SK-N-SH (cell line): ENCODE data around the gene KCNN3. TPM values are rescaled to one million over a fixed set of nuclear protein-coding genes. Genes with fewer than 3 reads are reported as not detected.

Source experiments
- CTCF ChIA-PET: fragments of 300-600, 350-600 bp; formaldehyde crosslinking; extraction: SDS; loops from one replicate; lab custom pipeline; 2021; lab: Yijun Ruan, JAX
- POLR2A ChIA-PET: fragments of 350-600 bp; sonication (Branson Sonifier 250); formaldehyde crosslinking; extraction: SDS; loops from one replicate; lab custom pipeline; 2020; ENCODE audit warnings: antibody characterized with exemption, inconsistent platforms; lab: Yijun Ruan, JAX
- DNase-seq: peaks from one replicate; pipeline ENCODE4 v3.0.0; 2012
- H2AFZ ChIP-seq: fragments of 200-600 bp; sonication (generic); 2 replicates; pipeline ENCODE4 v1.8.1; 2016; ENCODE audit warnings: antibody characterized with exemption, mild to moderate bottlenecking, low read depth
- H3F3A ChIP-seq: fragments of 200-600 bp; sonication (generic); replicated peaks from 2 replicates; pipeline ENCODE3; 2016; ENCODE audit warnings: antibody characterized with exemption, mild to moderate bottlenecking; ENCODE audit not compliant: insufficient read depth
- H3K27ac ChIP-seq, 2 experiments: fragments of 200-500 bp in 1 of 2; fragments of 200-600 bp in 1 of 2; sonication (Bioruptor generic) in 1 of 2; sonication (generic), shearing (Covaris generic) in 1 of 2; 2 replicates each; pipeline versions ENCODE4 v1.5.1 to v1.6.1; 2014 to 2016; ENCODE audit warnings: low read depth in 2 of 2, inconsistent platforms in 1 of 2, low read length in 1 of 2, mild to moderate bottlenecking in 1 of 2, mixed read lengths in 1 of 2
- H3K27me3 ChIP-seq: fragments of 200-600 bp; sonication (generic), shearing (Covaris generic); 2 replicates; pipeline ENCODE4 v1.6.1; 2016; ENCODE audit warnings: mixed run types; ENCODE audit not compliant: insufficient read depth
- H3K36me3 ChIP-seq, 2 experiments: fragments of 200-500 bp in 1 of 2; fragments of 200-600 bp in 1 of 2; sonication (Bioruptor generic) in 1 of 2; sonication (generic) in 1 of 2; replicated peaks in 1 of 2; 2 replicates each; pipeline versions ENCODE3 to v1.5.1; 2014 to 2016; ENCODE audit warnings: low read length in 1 of 2, mild to moderate bottlenecking in 1 of 2; ENCODE audit not compliant: insufficient read depth in 2 of 2, control insufficient read depth in 1 of 2
- H3K4me1 ChIP-seq, 2 experiments: fragments of 200-500 bp in 1 of 2; fragments of 200-600 bp in 1 of 2; sonication (Bioruptor generic) in 1 of 2; sonication (generic), shearing (Covaris generic) in 1 of 2; 2 replicates each; pipeline versions ENCODE4 v1.5.1 to v1.6.1; 2014 to 2016; ENCODE audit warnings: low read depth in 1 of 2, low read length in 1 of 2, mixed run types in 1 of 2; ENCODE audit not compliant: insufficient read depth in 2 of 2, control insufficient read depth in 1 of 2
- H3K4me2 ChIP-seq: fragments of 200-600 bp; sonication (generic), shearing (Covaris generic); 2 replicates; pipeline ENCODE4 v1.6.1; 2017; ENCODE audit warnings: mixed run types
- H3K4me3 ChIP-seq, 2 experiments: fragments of 200-500 bp in 1 of 2; fragments of 200-600 bp in 1 of 2; sonication (Bioruptor generic) in 1 of 2; sonication (generic), shearing (Covaris generic) in 1 of 2; 2 replicates each; pipeline versions ENCODE4 v1.5.1 to v1.8.1; 2014 to 2016; ENCODE audit warnings: low read depth in 2 of 2, inconsistent platforms in 1 of 2, low read length in 1 of 2, mild to moderate bottlenecking in 1 of 2, mixed read lengths in 1 of 2, moderate library complexity in 1 of 2
- H3K79me2 ChIP-seq: fragments of 200-600 bp; sonication (generic); 2 replicates; pipeline ENCODE4 v1.8.1; 2017; ENCODE audit warnings: mild to moderate bottlenecking; ENCODE audit not compliant: insufficient read depth
- H3K9ac ChIP-seq: fragments of 200-600 bp; sonication (generic); 2 replicates; pipeline ENCODE4 v1.6.1; 2017; ENCODE audit warnings: mixed run types
- H3K9me2 ChIP-seq: fragments of 200-600 bp; sonication (generic); 2 replicates; pipeline ENCODE4 v1.6.1; 2017; ENCODE audit warnings: mixed run types
- H3K9me3 ChIP-seq: fragments of 200-600 bp; sonication (generic); 2 replicates; pipeline ENCODE4 v1.6.1; 2017; ENCODE audit warnings: mixed run types, mild to moderate bottlenecking, moderate library complexity
- H4K20me1 ChIP-seq: fragments of 200-600 bp; sonication (generic); 2 replicates; pipeline ENCODE4 v1.6.1; 2017; ENCODE audit warnings: mild to moderate bottlenecking, mixed run types; ENCODE audit not compliant: insufficient read depth
- CHD2 ChIP-seq: fragments of 150-350 bp; IDR thresholded peaks from 2 replicates; pipeline ENCODE4 v1.6.1; 2018; ENCODE audit warnings: low read length; ENCODE audit not compliant: partially characterized antibody
- ELF1 ChIP-seq: IDR thresholded peaks from 2 replicates; pipeline ENCODE4 v1.4.0; 2012
- EP300 ChIP-seq, 2 experiments: IDR thresholded peaks; 2 replicates each; pipeline versions ENCODE4 v1.4.0 to v1.6.1; 2012; ENCODE audit warnings: borderline replicate concordance in 1 of 2, low read depth in 1 of 2, low read length in 1 of 2
- FOXJ3 ChIP-seq: sonication (generic); formaldehyde crosslinking; IDR thresholded peaks from 2 replicates; pipeline ENCODE4 v1.5.1; 2020; ENCODE audit warnings: mild to moderate bottlenecking, missing genetic modification reagents
- JUND ChIP-seq: IDR thresholded peaks from 2 replicates; pipeline ENCODE4 v1.4.0; 2012
- NFIC ChIP-seq: IDR thresholded peaks from 2 replicates; pipeline ENCODE4 v1.4.0; 2012; ENCODE audit warnings: borderline replicate concordance
- POLR2AphosphoS5 ChIP-seq: IDR thresholded peaks from 2 replicates; pipeline ENCODE4 v1.6.1; 2012; ENCODE audit warnings: low read depth, low read length
- TEAD4 ChIP-seq: IDR thresholded peaks from 2 replicates; pipeline ENCODE4 v1.4.0; 2012; ENCODE audit warnings: mild to moderate bottlenecking, borderline replicate concordance; ENCODE audit not compliant: insufficient read depth
- WGBS: methylation state at CpG from one replicate; pipeline ENCODE4 v1.1.6; 2017; ENCODE audit warnings: low lambda C conversion rate; 5-methylcytosine and 5-hydroxymethylcytosine counted together
- polyA plus RNA-seq, 3 experiments: library from polyadenylated mRNA; depleted of rRNA; stranded (reverse); fragments of >200 nt; gene quantifications; 2 replicates each; pipeline ENCODE4 v1.2.3, GENCODE V29; 2012
- TF ChIP-seq, protein P1 (sequence below): IDR thresholded peaks from 2 replicates; pipeline ENCODE4; 2012
- TF ChIP-seq, protein P2 (sequence below): fragments of 150-350 bp; IDR thresholded peaks from 2 replicates; pipeline ENCODE4 v1.6.1; 2017; ENCODE audit warnings: antibody characterized with exemption, low read length, low read depth, borderline replicate concordance
- TF ChIP-seq, protein P3 (sequence below): fragments of 150-350 bp; IDR thresholded peaks from 2 replicates; pipeline ENCODE4 v1.6.1; 2016; ENCODE audit warnings: mild to moderate bottlenecking, low read depth, low read length

Gene KCNN3
- polyA plus RNA-seq, 1 of the 3 experiments (the other 2 are of a cell fraction) = 0.16 TPM

DNA sequence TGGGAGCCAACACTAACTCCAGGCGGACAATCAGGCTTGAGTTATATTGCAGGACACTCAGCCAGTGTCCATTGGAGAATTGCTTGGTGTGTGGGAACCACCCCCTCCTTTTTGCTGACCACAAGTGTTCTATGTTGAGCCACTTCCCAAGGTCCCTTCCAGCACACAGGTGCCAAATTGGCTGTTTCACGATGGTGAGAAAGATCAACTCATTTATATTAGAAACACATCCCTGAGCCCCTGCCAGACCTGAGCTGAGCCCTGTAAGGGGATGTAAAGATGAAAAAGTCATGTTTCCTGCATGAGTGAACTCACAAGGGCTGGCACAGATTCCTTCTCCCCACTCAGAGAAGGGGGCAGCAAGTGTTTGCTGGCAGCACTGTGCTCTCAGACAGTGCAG is 96.5 kb downstream of the KCNN3 start:
- CTCF ChIA-PET = interaction anchor here (0.8 to 4.1 kb wide), 6 partner anchors 8 to 105 kb away, joined by 3 to 17 read pairs (median 4); partner anchors contain the start of gene KCNN3
- POLR2A ChIA-PET = no interaction called here
- Histone ChIP-seq H3K79me2 (no peaks in the 10 kb centered on the region), H3K36me3 (no peaks in the 10 kb centered on the region), H3K4me3 (no peak overlapping the region), H3K9me3 (no peaks in the 10 kb centered on the region), H2AFZ (no peak overlapping the region), H3K27me3 (peaks cover 4% of the 10 kb centered on the region; the same call in 1 of the 2 replicates), H3K9ac (no peak overlapping the region), H3K27ac (no peak overlapping the region), H3K4me2 (no peak overlapping the region), H3K9me2 (no peaks in the 10 kb centered on the region), H3F3A (no peaks in the 10 kb centered on the region), H3K4me1 (peaks cover 0 to 23% of the 10 kb centered on the region in 2 experiments; a peak in 1 of 4 replicates), H4K20me1 (no peaks in the 10 kb centered on the region)
- TF ChIP-seq FOXJ3 = no peak
- TF ChIP-seq, protein P1, sequence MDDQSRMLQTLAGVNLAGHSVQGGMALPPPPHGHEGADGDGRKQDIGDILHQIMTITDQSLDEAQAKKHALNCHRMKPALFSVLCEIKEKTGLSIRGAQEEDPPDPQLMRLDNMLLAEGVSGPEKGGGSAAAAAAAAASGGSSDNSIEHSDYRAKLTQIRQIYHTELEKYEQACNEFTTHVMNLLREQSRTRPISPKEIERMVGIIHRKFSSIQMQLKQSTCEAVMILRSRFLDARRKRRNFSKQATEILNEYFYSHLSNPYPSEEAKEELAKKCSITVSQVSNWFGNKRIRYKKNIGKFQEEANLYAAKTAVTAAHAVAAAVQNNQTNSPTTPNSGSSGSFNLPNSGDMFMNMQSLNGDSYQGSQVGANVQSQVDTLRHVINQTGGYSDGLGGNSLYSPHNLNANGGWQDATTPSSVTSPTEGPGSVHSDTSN = no peak
- TF ChIP-seq, protein P2, sequence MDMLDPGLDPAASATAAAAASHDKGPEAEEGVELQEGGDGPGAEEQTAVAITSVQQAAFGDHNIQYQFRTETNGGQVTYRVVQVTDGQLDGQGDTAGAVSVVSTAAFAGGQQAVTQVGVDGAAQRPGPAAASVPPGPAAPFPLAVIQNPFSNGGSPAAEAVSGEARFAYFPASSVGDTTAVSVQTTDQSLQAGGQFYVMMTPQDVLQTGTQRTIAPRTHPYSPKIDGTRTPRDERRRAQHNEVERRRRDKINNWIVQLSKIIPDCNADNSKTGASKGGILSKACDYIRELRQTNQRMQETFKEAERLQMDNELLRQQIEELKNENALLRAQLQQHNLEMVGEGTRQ = no peak
- TF ChIP-seq CHD2 = no peak
- TF ChIP-seq EP300 (IDR thresholded peaks at IDR 0.05; ENCODE audit: borderline replicate concordance in 1 of 2, low read depth in 1 of 2, low read length in 1 of 2) = no peak
- no peak for TF ChIP-seq JUND
- TF ChIP-seq, protein P3, sequence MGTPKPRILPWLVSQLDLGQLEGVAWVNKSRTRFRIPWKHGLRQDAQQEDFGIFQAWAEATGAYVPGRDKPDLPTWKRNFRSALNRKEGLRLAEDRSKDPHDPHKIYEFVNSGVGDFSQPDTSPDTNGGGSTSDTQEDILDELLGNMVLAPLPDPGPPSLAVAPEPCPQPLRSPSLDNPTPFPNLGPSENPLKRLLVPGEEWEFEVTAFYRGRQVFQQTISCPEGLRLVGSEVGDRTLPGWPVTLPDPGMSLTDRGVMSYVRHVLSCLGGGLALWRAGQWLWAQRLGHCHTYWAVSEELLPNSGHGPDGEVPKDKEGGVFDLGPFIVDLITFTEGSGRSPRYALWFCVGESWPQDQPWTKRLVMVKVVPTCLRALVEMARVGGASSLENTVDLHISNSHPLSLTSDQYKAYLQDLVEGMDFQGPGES = no peak
- TF ChIP-seq ELF1 = no peak
- 35% methylated on average over 2 of the region's 2 CpGs for WGBS
- DNase-seq = no peak

DNA sequence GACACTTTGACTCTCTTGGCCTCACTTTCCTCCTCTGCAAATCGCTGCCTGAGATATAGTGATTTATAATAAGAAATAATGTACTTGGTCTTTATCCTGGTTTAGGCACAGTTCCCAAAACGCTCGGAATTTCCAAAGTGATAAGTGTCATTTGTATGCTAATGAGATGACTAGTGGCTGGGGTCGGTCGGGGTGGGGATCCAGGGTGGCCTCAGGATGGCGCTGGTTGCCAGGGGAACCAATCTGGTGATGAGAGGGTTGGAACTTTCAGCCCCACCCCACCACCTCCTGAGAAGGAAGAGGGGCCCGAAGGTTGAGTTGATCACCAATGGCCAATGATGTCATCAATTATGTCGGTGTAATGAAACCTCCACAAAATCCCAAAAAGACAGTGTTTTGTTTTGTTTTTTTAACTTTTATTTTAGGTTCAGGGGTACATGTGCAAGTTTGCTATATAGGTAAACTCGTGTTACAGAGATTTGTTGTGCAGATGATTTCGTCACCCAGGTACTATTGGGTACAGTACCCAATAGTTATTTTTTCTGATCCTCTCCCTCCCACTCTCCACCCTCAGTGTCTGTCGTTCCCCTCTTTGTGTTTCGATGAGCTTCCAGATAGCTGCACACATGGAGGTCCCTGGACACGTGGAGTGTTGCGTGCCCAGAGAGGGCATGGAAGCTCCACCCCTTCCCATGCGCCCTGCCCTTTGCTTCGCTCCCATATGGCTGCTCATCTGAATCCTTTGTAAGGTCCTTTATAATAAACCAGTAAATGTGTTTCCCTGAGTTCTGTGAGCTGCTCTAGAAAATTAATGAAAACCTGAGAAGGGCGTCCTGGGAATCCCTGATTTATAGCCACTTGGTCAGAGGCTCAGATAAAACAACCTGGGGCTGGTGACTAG is 97.2 kb downstream of the KCNN3 start:
- H3K27me3 ChIP-seq = peaks cover 4% of the 10 kb centered on the region; the same call in 1 of the 2 replicates
- no peaks in the 10 kb centered on the region for H3K9me2 ChIP-seq
- no peaks in the 10 kb centered on the region for H4K20me1 ChIP-seq
- H2AFZ ChIP-seq = no peak overlapping the region
- H3K4me3 ChIP-seq = no peak overlapping the region
- ChIA-PET POLR2A (no interaction called here), CTCF (interaction anchor here (0.7 to 4.8 kb wide), 8 partner anchors 12 to 293 kb away, joined by 3 to 32 read pairs (median 4); partner anchors contain the start of gene KCNN3)
- H3K27ac ChIP-seq = no peak overlapping the region
- no peak overlapping the region for H3K9ac ChIP-seq
- H3K4me1 ChIP-seq = peaks cover 0 to 23% of the 10 kb centered on the region in 2 experiments; a peak in 1 of 4 replicates
- H3K4me2 ChIP-seq = no peak overlapping the region
- H3F3A ChIP-seq = no peaks in the 10 kb centered on the region
- TF ChIP-seq NFIC (no peak), TEAD4 (no peak), POLR2AphosphoS5 (no peak)
- 65% methylated on average over 17 of the region's 17 CpGs for WGBS
- no peaks in the 10 kb centered on the region for H3K9me3 ChIP-seq
- no peak for DNase-seq
- H3K79me2 ChIP-seq = no peaks in the 10 kb centered on the region
- no peaks in the 10 kb centered on the region for H3K36me3 ChIP-seq
